Endothelial cell of umbilical vein (primary cell): ENCODE data around the gene COPS3. TPM values are rescaled to one million over a fixed set of nuclear protein-coding genes. Genes with fewer than 3 reads are reported as not detected.

Source experiments
- BruUV-seq: library from RNA; stranded (reverse); fragments of 400-500 nt; replicated peaks from 2 replicates; lab custom pipeline; 2021; lab: Mats Ljungman, UMichigan
- CTCF ChIA-PET: fragments of 300-600, 350-600 bp; sonication (Branson Sonifier 250); formaldehyde crosslinking; loops from one replicate; lab custom pipeline; 2021; ENCODE audit warnings: antibody characterized with exemption, inconsistent platforms; lab: Charles Lee
- POLR2A ChIA-PET: fragments of 300-600, 350-600 bp; sonication (Branson Sonifier 250); formaldehyde crosslinking; loops from one replicate; lab custom pipeline; 2021; ENCODE audit warnings: antibody characterized with exemption, inconsistent platforms; lab: Charles Lee
- DNase-seq: peaks from one replicate; pipeline ENCODE4 v3.0.0-alpha.2; 2011; ENCODE audit warnings: low read depth, low spot score
- FAIRE-seq: peaks from 2 replicates; lab custom pipeline; 2011; peaks lifted over from hg19 to GRCh38; lab: Jason Lieb, UNC
- H2AFZ ChIP-seq: 2 replicates; pipeline ENCODE4 v1.6.0; 2012; ENCODE audit warnings: low read depth, low read length, control low read depth, inconsistent platforms
- H3K27ac ChIP-seq: 2 replicates; pipeline ENCODE4 v1.5.1; 2011; ENCODE audit warnings: low read depth, mild to moderate bottlenecking, control low read depth, low read length, moderate library complexity; ENCODE audit not compliant: insufficient read depth
- H3K27me3 ChIP-seq, 2 experiments: 2 replicates each; pipeline versions ENCODE4 v1.6.0 to v1.6.1; 2011; ENCODE audit warnings: low read length in 2 of 2, mixed read lengths in 1 of 2; ENCODE audit not compliant: control insufficient read depth in 2 of 2, insufficient read depth in 2 of 2
- H3K36me3 ChIP-seq, 2 experiments: 2 replicates in 1 of 2; 3 replicates in 1 of 2; pipeline ENCODE4 v1.5.1; 2011; ENCODE audit warnings: low read length in 2 of 2, mild to moderate bottlenecking in 1 of 2, moderate library complexity in 1 of 2; ENCODE audit not compliant: control insufficient read depth in 2 of 2, insufficient read depth in 2 of 2; ENCODE audit errors: extremely low read depth in 1 of 2
- H3K4me1 ChIP-seq: 3 replicates; pipeline ENCODE4 v1.5.1; 2011; ENCODE audit warnings: mild to moderate bottlenecking, low read length; ENCODE audit not compliant: control insufficient read depth, insufficient read depth; ENCODE audit errors: extremely low read depth
- H3K4me2 ChIP-seq: 2 replicates; pipeline ENCODE4 v1.6.1; 2011; ENCODE audit warnings: low read length, control low read depth, mixed read lengths; ENCODE audit not compliant: insufficient read depth
- H3K4me3 ChIP-seq, 3 experiments: fragments of 200-600 bp in 1 of 3; sonication (generic), shearing (Covaris generic) in 1 of 3; replicated peaks in 1 of 3; 2 replicates each; pipeline ENCODE4 v1.5.1; 2011 to 2016; ENCODE audit warnings: control low read depth in 3 of 3, low read length in 3 of 3, mild to moderate bottlenecking in 2 of 3, inconsistent platforms in 1 of 3, low read depth in 1 of 3, moderate library complexity in 1 of 3; ENCODE audit not compliant: insufficient read depth in 1 of 3
- H3K79me2 ChIP-seq: 2 replicates; pipeline ENCODE4 v1.6.0; 2012; ENCODE audit warnings: low read length, inconsistent platforms; ENCODE audit not compliant: control insufficient read depth, insufficient read depth
- H3K9ac ChIP-seq: replicated peaks from 2 replicates; pipeline ENCODE3; 2011; ENCODE audit warnings: low read length, control low read depth; ENCODE audit not compliant: insufficient read depth; ENCODE audit errors: extremely low read depth
- H3K9me1 ChIP-seq: replicated peaks from 3 replicates; pipeline ENCODE4 v1.6.0; 2011; ENCODE audit warnings: mild to moderate bottlenecking, low read length; ENCODE audit not compliant: control insufficient read depth, insufficient read depth; ENCODE audit errors: extremely low read depth
- H3K9me3 ChIP-seq: replicated peaks from 2 replicates; pipeline ENCODE4 v1.5.1; 2012; ENCODE audit warnings: low read length, inconsistent platforms; ENCODE audit not compliant: control insufficient read depth, insufficient read depth
- H4K20me1 ChIP-seq: replicated peaks from 2 replicates; pipeline ENCODE3; 2011; ENCODE audit warnings: mild to moderate bottlenecking, low read length; ENCODE audit not compliant: control insufficient read depth, insufficient read depth; ENCODE audit errors: extremely low read depth
- CTCF ChIP-seq, 2 donors: IDR thresholded peaks; 1 replicate in 1 of 2; 2 replicates in 1 of 2; pipeline ENCODE4 v1.5.1; 2011; ENCODE audit warnings: low read length in 2 of 2, mild to moderate bottlenecking in 2 of 2, moderate library complexity in 2 of 2, control low read depth in 1 of 2, inconsistent platforms in 1 of 2, low read depth in 1 of 2; ENCODE audit not compliant: insufficient read depth in 1 of 2; ENCODE audit errors: extremely low read depth in 1 of 2
- EZH2 ChIP-seq: IDR thresholded peaks from 2 replicates; pipeline ENCODE4 v1.6.1; 2012; ENCODE audit warnings: borderline replicate concordance, low read depth, mild to moderate bottlenecking, moderate library complexity, low read length, inconsistent platforms; ENCODE audit not compliant: severe bottlenecking
- MAX ChIP-seq: IDR thresholded peaks from 2 replicates; pipeline ENCODE4 v1.6.1; 2011; ENCODE audit not compliant: insufficient read depth, insufficient read length
- POLR2A ChIP-seq: IDR thresholded peaks from 2 replicates; pipeline ENCODE4 v1.6.1; 2012; ENCODE audit warnings: low read depth, mild to moderate bottlenecking, control low read depth, low read length
- dilution Hi-C: fragments of 300-500 bp; cut with MboI; formaldehyde crosslinking; loops from one replicate; pipeline ENCODE4 v1.15.0; 2019; ENCODE audit warnings: low sequenced_read_pairs; ENCODE audit not compliant: extremely low pct_ligation_motif_present
- intact Hi-C: fragments of 100-400 bp; cut with micrococcal nuclease; formaldehyde crosslinking; loops from one replicate; pipeline ENCODE4 v1.10.0; 2022
- polyA plus RNA-seq, 4 experiments: library from polyadenylated mRNA; depleted of rRNA in 3 of 4; stranded (reverse) in 3 of 4; unstranded in 1 of 4; fragments of >200 nt; gene quantifications; 2 replicates each; pipeline versions ENCODE4 v1.2.1 to v1.2.3, GENCODE V29; 2011 to 2012; ENCODE audit warnings: missing spikeins in 1 of 4
- total RNA-seq: library from RNA; stranded (reverse); gene quantifications from 2 replicates; pipeline ENCODE4 v1.2.3, GENCODE V29; 2021

COPS3 gene
- total and polyA plus RNA-seq, 2 donors (not counting 3 experiments of a cell fraction or from before 2014, with no cell fraction given): 54.8 to 80.9 TPM

DNA sequence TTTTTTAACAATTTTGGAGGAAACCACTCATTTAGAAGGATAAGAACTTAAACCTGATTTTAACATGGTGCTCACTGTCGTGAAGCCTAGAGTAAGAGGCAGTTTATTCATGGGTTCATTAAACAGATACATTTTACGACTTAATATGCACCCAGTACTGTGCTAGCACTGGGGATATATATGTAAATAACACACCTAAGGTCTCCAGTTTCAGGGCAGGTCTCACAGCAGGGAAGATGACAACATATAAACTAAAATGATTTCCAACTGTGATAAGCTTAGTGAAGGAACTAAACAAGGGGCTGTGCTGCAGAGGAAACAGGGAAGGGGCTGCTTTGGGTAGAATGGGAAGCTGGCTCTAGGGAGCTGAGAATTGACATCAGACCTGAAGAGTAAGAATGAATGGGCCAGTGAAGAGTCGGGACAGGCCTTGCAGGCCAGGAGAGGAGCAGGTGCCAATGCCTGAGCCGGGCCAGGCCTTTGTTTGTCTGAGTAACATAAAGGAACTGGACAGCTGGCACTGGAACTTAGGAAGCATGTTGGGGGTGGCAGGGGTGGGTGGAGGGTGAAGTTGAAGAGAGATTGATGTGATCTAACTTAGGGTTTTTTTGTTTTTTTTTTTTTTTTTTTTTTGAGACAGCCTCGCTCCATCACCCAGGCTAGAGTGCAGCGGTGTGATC is 34.2 kb upstream of the COPS3 start:
- TF ChIP-seq CTCF (IDR thresholded peaks at IDR 0.05; ENCODE audit: extremely low read depth in 1 of 2, insufficient read depth in 1 of 2, low read depth in 1 of 2, low read length in 2 of 2): no peak
- TF ChIP-seq MAX: no peak
- TF ChIP-seq POLR2A: no peak
- no peak for TF ChIP-seq EZH2
- no TSS peak for BruUV-seq
- Histone ChIP-seq H3K27ac (no peak overlapping the region), H4K20me1 (no peaks in the 10 kb centered on the region), H3K4me3 (no peak overlapping the region), H3K9me1 (no peaks in the 10 kb centered on the region), H2AFZ (no peak overlapping the region), H3K9ac (no peak overlapping the region), H3K9me3 (no peaks in the 10 kb centered on the region), H3K79me2 (no peaks in the 10 kb centered on the region), H3K27me3 (no peaks in the 10 kb centered on the region), H3K4me1 (peaks cover 4% of the 10 kb centered on the region), H3K36me3 (no peaks in the 10 kb centered on the region), H3K4me2 (no peak overlapping the region)
- intact Hi-C loops: loop anchor here (10.0 kb wide), 1 partner anchor 310 kb away; no protein-coding TSS in a partner anchor
- dilution Hi-C loops: no loop called here
- DNase-seq: no peak
- CTCF ChIA-PET: no interaction called here
- POLR2A ChIA-PET: no interaction called here
- no peak for FAIRE-seq
